Hematopoietic multipotent progenitor cell (in vitro differentiated cells): ENCODE measurements around the gene TCFL5. TPM values are rescaled to one million over a fixed set of nuclear protein-coding genes. Genes with fewer than 3 reads are reported as not detected.

Experiments
- small RNA-seq: library from RNA; depleted of rRNA; stranded (forward); fragments of <200 nt; gene quantifications from one replicate; pipeline ENCODE3, GENCODE V24; 2012
- total RNA-seq: library from RNA; depleted of rRNA; stranded (reverse); fragments of >200 nt; gene quantifications from one replicate; pipeline ENCODE4 v1.2.3, GENCODE V29; 2012

Gene TCFL5
- total RNA-seq, 1 donor = 2.7 TPM

Small RNA genes lying within 50 kb of the gene (small RNA-seq; reads per million reads assigned to genes)
- not detected for gene DPH3P1

Other genes starting within 250 kb of the TCFL5 start
- gene SLCO4A1, start 219.3 kb downstream of the TCFL5 start, total RNA-seq = 15.3 TPM
- 0.27 TPM for gene NTSR1, start 153.0 kb downstream of the TCFL5 start, total RNA-seq
- gene MRGBP, start 65.3 kb downstream of the TCFL5 start, total RNA-seq = 14.8 TPM
- 55.7 TPM for gene OGFR, start 57.0 kb downstream of the TCFL5 start, total RNA-seq
- gene COL9A3, start 44.8 kb downstream of the TCFL5 start, total RNA-seq = 0.27 TPM
- 66.5 TPM for gene DIDO1, start 64.7 kb upstream of the TCFL5 start, total RNA-seq
- gene GID8, start 76.3 kb upstream of the TCFL5 start, total RNA-seq = 37.4 TPM
- 28.8 TPM for gene SLC17A9, start 90.9 kb upstream of the TCFL5 start, total RNA-seq
- gene BHLHE23, start 145.1 kb upstream of the TCFL5 start, total RNA-seq = 1.3 TPM